ENCODE data around the gene PAGR1. TPM values are rescaled to one million over a fixed set of nuclear protein-coding genes. Genes with fewer than 3 reads are reported as not detected.

Gene PAGR1
- polyA plus RNA-seq, 1 donor from 2014 or later = 86.8 TPM

DNA sequence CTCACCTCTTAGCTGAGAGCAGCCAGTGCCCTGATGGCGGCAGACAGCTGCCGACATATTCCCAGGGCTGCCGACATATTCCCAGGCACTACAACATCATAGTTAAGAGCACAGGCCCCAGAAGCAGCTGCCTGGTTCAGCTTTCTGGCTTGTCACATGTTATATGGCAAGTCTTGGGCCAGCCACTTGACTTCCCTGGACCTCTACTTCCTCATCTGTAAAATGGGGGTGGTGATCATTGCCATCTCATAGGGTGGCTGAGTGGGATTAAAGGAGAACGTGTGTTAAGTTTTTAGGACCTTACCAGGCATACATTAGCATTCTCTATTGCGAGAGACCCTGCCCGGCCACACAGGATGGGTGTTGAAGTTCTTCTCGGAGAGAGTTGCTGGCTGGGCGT, 28.0 kb downstream of the PAGR1 start:
- no peak overlapping the region for H3K4me3 ChIP-seq (ENCODE audit: low read length)
- H3K27ac ChIP-seq (ENCODE audit: low read length) = no peak overlapping the region
- no peaks in the 10 kb centered on the region for H3K79me2 ChIP-seq (replicated peaks; ENCODE audit: insufficient read depth, low read length)
- no peaks in the 10 kb centered on the region for H3K36me3 ChIP-seq (ENCODE audit: insufficient read depth, low read length)
- no peaks in the 10 kb centered on the region for H4K20me1 ChIP-seq (ENCODE audit: insufficient read depth)
- no peaks in the 10 kb centered on the region for H3K9me2 ChIP-seq (ENCODE audit: insufficient read depth, low read length)
- H3F3A ChIP-seq (ENCODE audit: insufficient read depth, low read length, poor library complexity, severe bottlenecking) = no peaks in the 10 kb centered on the region
- H3K9me3 ChIP-seq (ENCODE audit: low read length) = no peaks in the 10 kb centered on the region
- H2AFZ ChIP-seq (ENCODE audit: low read depth, low read length) = no peak overlapping the region
- TF ChIP-seq CTCF (IDR thresholded peaks at IDR 0.05; ENCODE audit: poor library complexity, severe bottlenecking) = no peak
- TF ChIP-seq MXI1 (conservative IDR thresholded peaks at IDR 0.05; ENCODE audit: poor library complexity, severe bottlenecking) = no peak
- TF ChIP-seq REST (IDR thresholded peaks at IDR 0.05; ENCODE audit: borderline replicate concordance) = no peak
- no peaks in the 10 kb centered on the region for H3K27me3 ChIP-seq (ENCODE audit: insufficient read depth, low read depth, low read length)
- no peak overlapping the region for H3K9ac ChIP-seq (ENCODE audit: low read length)
- no peak overlapping the region for H3K4me2 ChIP-seq (ENCODE audit: low read length)

DNA sequence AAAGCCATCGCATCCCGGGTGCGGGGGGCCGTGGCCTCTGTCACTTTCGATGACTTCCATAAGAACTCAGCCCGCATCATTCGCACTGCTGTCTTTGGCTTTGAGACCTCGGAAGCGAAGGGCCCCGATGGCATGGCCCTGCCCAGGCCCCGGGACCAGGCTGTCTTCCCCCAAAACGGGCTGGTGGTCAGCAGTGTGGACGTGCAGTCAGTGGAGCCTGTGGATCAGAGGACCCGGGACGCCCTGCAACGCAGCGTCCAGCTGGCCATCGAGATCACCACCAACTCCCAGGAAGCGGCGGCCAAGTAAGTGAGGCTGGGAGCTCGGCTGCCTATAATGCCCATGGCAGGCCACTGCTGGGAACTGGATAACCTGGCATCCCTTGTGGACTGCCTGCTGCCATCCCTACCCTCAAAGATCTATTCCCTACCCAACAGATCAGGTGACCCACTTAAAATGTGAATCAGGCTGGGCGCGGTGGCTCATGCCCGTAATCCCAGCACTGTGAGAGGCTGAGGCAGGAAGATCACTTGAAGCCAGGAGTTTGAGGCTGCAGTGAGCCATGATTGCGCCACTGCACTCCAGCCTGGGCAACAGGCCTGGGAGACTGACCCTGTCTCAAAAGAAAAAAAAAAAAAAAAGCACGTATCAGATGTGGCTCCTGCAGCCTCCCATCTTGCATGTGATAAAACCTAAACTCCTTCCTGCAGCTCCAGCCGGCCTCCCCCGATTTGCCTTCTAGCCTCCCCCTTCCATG, 28.8 kb downstream of the PAGR1 start:
- Histone ChIP-seq H3K9me3 (ENCODE audit: low read length) (no peaks in the 10 kb centered on the region), H3F3A (ENCODE audit: insufficient read depth, low read length, poor library complexity, severe bottlenecking) (no peaks in the 10 kb centered on the region), H3K4me2 (ENCODE audit: low read length) (no peak overlapping the region), H3K36me3 (ENCODE audit: insufficient read depth, low read length) (no peaks in the 10 kb centered on the region), H3K9ac (ENCODE audit: low read length) (no peak overlapping the region), H2AFZ (ENCODE audit: low read depth, low read length) (no peak overlapping the region), H3K27ac (ENCODE audit: low read length) (no peak overlapping the region), H3K27me3 (ENCODE audit: insufficient read depth, low read depth, low read length) (no peaks in the 10 kb centered on the region), H3K79me2 (replicated peaks; ENCODE audit: insufficient read depth, low read length) (no peaks in the 10 kb centered on the region), H3K9me2 (ENCODE audit: insufficient read depth, low read length) (no peaks in the 10 kb centered on the region), H4K20me1 (ENCODE audit: insufficient read depth) (no peaks in the 10 kb centered on the region), H3K4me3 (ENCODE audit: low read length) (no peak overlapping the region)
- TF ChIP-seq REST (IDR thresholded peaks at IDR 0.05; ENCODE audit: borderline replicate concordance) = no peak
- no peak for TF ChIP-seq SMC3 (conservative IDR thresholded peaks at IDR 0.05; ENCODE audit: poor library complexity)
- TF ChIP-seq CTCF (IDR thresholded peaks at IDR 0.05; ENCODE audit: poor library complexity, severe bottlenecking) = no peak
- no peak for TF ChIP-seq EP300 (conservative IDR thresholded peaks at IDR 0.05; ENCODE audit: poor library complexity, severe bottlenecking)
